ENCODE measurements around the gene DSN1. TPM values are rescaled to one million over a fixed set of nuclear protein-coding genes. Genes with fewer than 3 reads are reported as not detected.

DSN1 gene
- total and polyA plus RNA-seq, 10 of the 15 experiments (the other 5 are each of a cell fraction or from before 2014, with no cell fraction given), result 15.3 to 33.1 (median 21.7) TPM

- TF ChIP-seq, protein P1, sequence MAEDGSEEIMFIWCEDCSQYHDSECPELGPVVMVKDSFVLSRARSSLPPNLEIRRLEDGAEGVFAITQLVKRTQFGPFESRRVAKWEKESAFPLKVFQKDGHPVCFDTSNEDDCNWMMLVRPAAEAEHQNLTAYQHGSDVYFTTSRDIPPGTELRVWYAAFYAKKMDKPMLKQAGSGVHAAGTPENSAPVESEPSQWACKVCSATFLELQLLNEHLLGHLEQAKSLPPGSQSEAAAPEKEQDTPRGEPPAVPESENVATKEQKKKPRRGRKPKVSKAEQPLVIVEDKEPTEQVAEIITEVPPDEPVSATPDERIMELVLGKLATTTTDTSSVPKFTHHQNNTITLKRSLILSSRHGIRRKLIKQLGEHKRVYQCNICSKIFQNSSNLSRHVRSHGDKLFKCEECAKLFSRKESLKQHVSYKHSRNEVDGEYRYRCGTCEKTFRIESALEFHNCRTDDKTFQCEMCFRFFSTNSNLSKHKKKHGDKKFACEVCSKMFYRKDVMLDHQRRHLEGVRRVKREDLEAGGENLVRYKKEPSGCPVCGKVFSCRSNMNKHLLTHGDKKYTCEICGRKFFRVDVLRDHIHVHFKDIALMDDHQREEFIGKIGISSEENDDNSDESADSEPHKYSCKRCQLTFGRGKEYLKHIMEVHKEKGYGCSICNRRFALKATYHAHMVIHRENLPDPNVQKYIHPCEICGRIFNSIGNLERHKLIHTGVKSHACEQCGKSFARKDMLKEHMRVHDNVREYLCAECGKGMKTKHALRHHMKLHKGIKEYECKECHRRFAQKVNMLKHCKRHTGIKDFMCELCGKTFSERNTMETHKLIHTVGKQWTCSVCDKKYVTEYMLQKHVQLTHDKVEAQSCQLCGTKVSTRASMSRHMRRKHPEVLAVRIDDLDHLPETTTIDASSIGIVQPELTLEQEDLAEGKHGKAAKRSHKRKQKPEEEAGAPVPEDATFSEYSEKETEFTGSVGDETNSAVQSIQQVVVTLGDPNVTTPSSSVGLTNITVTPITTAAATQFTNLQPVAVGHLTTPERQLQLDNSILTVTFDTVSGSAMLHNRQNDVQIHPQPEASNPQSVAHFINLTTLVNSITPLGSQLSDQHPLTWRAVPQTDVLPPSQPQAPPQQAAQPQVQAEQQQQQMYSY (CRISPR knock-in tag; IDR thresholded peaks at IDR 0.05), result no peak
- TF ChIP-seq SUPT20H (IDR thresholded peaks at IDR 0.05; ENCODE audit: borderline replicate concordance, control insufficient read depth, low read depth, low read length) (no peak), HDAC6 (IDR thresholded peaks at IDR 0.05; ENCODE audit: unreplicated experiment) (no peak), KAT2A (conservative IDR thresholded peaks at IDR 0.05; ENCODE audit: control insufficient read depth, low read depth, low read length) (no peak), IRF5 (IDR thresholded peaks at IDR 0.05; ENCODE audit: borderline replicate concordance) (no peak)
Observed at GRCh38 chr20:36770680-36771079, 2.9 kb downstream of the DSN1 start (continued).
